Measurements from ENCODE around the gene KEAP1.
"Not testable (repeated sequence)": the region's sequence is repeated elsewhere in the genome, so short reads cannot be mapped to it uniquely, and the experiment has no call there.

KEAP1 gene

GRCh38 chr19:10499550-10500246 is 3.5 kb downstream of the KEAP1 start:
- DNase-seq (ENCODE audit: low read depth in 2 of 2): no peak

GRCh38 chr19:10497371-10497770 is 5.8 kb downstream of the KEAP1 start:
- no peak for DNase-seq (ENCODE audit: low read depth in 2 of 2)

- DNase-seq (ENCODE audit: low read depth in 2 of 2): no peak
These were observed 11.6 kb downstream of the KEAP1 start for GRCh38 chr19:10491472-10492047.

- no peak for DNase-seq (ENCODE audit: low read depth in 2 of 2)
These were observed 16.6 kb downstream of the KEAP1 start for GRCh38 chr19:10486551-10486950.

GRCh38 chr19:10478903-10479384 is 24.2 kb downstream of the KEAP1 start:
- peak; percentile 82 to 86 for DNase-seq (ENCODE audit: low read depth in 2 of 2)

GRCh38 chr19:10478476-10478875 is 24.7 kb downstream of the KEAP1 start:
- no peak for DNase-seq (ENCODE audit: low read depth in 2 of 2)

- no peak for DNase-seq (ENCODE audit: low read depth in 2 of 2)
These were observed 28.1 kb downstream of the KEAP1 start for GRCh38 chr19:10474962-10475451.

GRCh38 chr19:10473192-10473591 is 30.0 kb downstream of the KEAP1 start:
- no peak for DNase-seq (ENCODE audit: low read depth in 2 of 2)

- no peak for DNase-seq (ENCODE audit: low read depth in 2 of 2)
These were observed 31.2 kb downstream of the KEAP1 start for GRCh38 chr19:10471909-10472308.

GRCh38 chr19:10468133-10468532 is 35.0 kb downstream of the KEAP1 start:
- DNase-seq (ENCODE audit: low read depth in 2 of 2): no peak

- no peak for DNase-seq (ENCODE audit: low read depth in 2 of 2)
These were observed 36.0 kb downstream of the KEAP1 start for GRCh38 chr19:10467104-10467706.

- no peak for DNase-seq (ENCODE audit: low read depth in 2 of 2)
These were observed 38.7 kb downstream of the KEAP1 start for GRCh38 chr19:10464456-10464855.

- no peak for DNase-seq (ENCODE audit: low read depth in 2 of 2)
These were observed 40.6 kb downstream of the KEAP1 start for GRCh38 chr19:10462557-10462956.

GRCh38 chr19:10462042-10462441 is 41.1 kb downstream of the KEAP1 start:
- DNase-seq (ENCODE audit: low read depth in 2 of 2): not testable (repeated sequence)

- peak; percentile 89 to 91 for DNase-seq (ENCODE audit: low read depth in 2 of 2)
These were observed 41.9 kb downstream of the KEAP1 start for GRCh38 chr19:10461047-10461949.

GRCh38 chr19:10460714-10461046 is 42.5 kb downstream of the KEAP1 start:
- DNase-seq (ENCODE audit: low read depth in 2 of 2): no peak

GRCh38 chr19:10458733-10459132 is 44.4 kb downstream of the KEAP1 start:
- DNase-seq (ENCODE audit: low read depth in 2 of 2): not testable (repeated sequence)

GRCh38 chr19:10454267-10454666 is 48.9 kb downstream of the KEAP1 start:
- DNase-seq (ENCODE audit: low read depth in 2 of 2): no peak

- no peak for DNase-seq (ENCODE audit: low read depth in 2 of 2)
These were observed 49.3 kb downstream of the KEAP1 start for GRCh38 chr19:10453852-10454251.

- DNase-seq (ENCODE audit: low read depth in 2 of 2): no peak
These were observed 50.2 kb downstream of the KEAP1 start for GRCh38 chr19:10452726-10453618.

All from stimulated activated CD4-positive, alpha-beta T cell treated with anti-CD3 and anti-CD28 coated beads, Interleukin-15, amount 100 ng/mL, for 48 hours (primary cell).